HCT116 (cell line): ENCODE data around the gene CD109.

Source experiments
- EZH2 ChIP-seq: fragments of 200-600 bp; sonication (generic); IDR thresholded peaks from 2 replicates; pipeline ENCODE4 v1.6.1; 2017; ENCODE audit warnings: antibody characterized with exemption, mixed run types
- EZH2phosphoT487 ChIP-seq: fragments of 200-600 bp; IDR thresholded peaks from 2 replicates; pipeline ENCODE4 v1.6.1; 2018; ENCODE audit warnings: antibody characterized with exemption, borderline replicate concordance
- POLR2A ChIP-seq: IDR thresholded peaks from 2 replicates; pipeline ENCODE4 v1.7.0; 2011; ENCODE audit warnings: borderline replicate concordance; ENCODE audit not compliant: insufficient read depth, insufficient read length; ENCODE audit errors: extremely low read depth
- POLR2AphosphoS5 ChIP-seq: IDR thresholded peaks from 2 replicates; pipeline ENCODE4 v1.6.1; 2011; ENCODE audit warnings: mild to moderate bottlenecking, low read depth, low read length, moderate library complexity
- RAD21 ChIP-seq: IDR thresholded peaks from 2 replicates; pipeline ENCODE4 v1.6.1; 2012; ENCODE audit warnings: low read depth, mild to moderate bottlenecking
- SIN3A ChIP-seq: IDR thresholded peaks from 2 replicates; pipeline ENCODE4 v1.6.1; 2012; ENCODE audit warnings: low read depth
- TCF7L2 ChIP-seq: IDR thresholded peaks from 2 replicates; pipeline ENCODE4 v1.7.0; 2011; ENCODE audit warnings: borderline replicate concordance, inconsistent platforms; ENCODE audit not compliant: insufficient read depth, insufficient read length; ENCODE audit errors: extremely low read depth
- ZFX ChIP-seq: fragments of 450-650 bp; IDR thresholded peaks from 2 replicates; pipeline ENCODE4 v1.6.1; 2017
- ZNF274 ChIP-seq: fragments of 200-500 bp; sonication (Bioruptor generic); IDR thresholded peaks from 2 replicates; pipeline ENCODE4 v1.6.1; 2014; ENCODE audit warnings: mild to moderate bottlenecking, low read depth, low read length, inconsistent platforms
- TF ChIP-seq, protein P1 (sequence below): IDR thresholded peaks from 2 replicates; pipeline ENCODE4 v1.6.1; 2012; ENCODE audit warnings: low read depth
- TF ChIP-seq, protein P2 (sequence below), 3 experiments: fragments of 200-600 bp in 1 of 3; sonication (generic) in 1 of 3; IDR thresholded peaks in 2 of 3; conservative IDR thresholded peaks in 1 of 3; 2 replicates each; pipeline ENCODE4 v1.5.1; 2012 to 2017; ENCODE audit warnings: low read depth in 2 of 3, low read length in 2 of 3, antibody characterized with exemption in 1 of 3, borderline replicate concordance in 1 of 3, control low read depth in 1 of 3, mild to moderate bottlenecking in 1 of 3, mixed read lengths in 1 of 3, mixed run types in 1 of 3, moderate library complexity in 1 of 3; ENCODE audit not compliant: insufficient read depth in 1 of 3
- TF ChIP-seq, protein P3 (sequence below): IDR thresholded peaks from 2 replicates; pipeline ENCODE4 v1.6.1; 2012
- TF ChIP-seq, protein P4 (sequence below): IDR thresholded peaks from 2 replicates; pipeline ENCODE4 v1.6.1; 2012

DNA sequence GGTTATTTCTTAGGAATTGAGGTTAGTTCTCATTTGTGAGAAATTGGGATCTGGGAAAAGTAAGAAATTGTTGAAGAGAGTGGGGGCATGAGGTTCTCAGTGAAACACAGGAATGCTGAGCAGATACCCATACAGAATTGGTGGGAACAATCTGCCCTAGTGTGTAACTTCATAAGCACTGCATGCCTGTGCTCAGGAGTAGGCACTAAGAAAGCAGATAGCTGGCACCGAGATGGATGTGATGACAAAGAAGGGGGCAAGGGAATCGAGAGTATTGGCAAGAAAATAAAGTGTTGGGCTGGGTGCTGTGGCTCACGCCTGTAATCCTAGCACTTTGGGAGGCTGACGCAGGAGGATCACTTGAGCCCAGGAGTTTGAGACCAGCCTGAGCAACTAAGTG, 46.2 kb upstream of the CD109 start:
- TF ChIP-seq, protein P1, sequence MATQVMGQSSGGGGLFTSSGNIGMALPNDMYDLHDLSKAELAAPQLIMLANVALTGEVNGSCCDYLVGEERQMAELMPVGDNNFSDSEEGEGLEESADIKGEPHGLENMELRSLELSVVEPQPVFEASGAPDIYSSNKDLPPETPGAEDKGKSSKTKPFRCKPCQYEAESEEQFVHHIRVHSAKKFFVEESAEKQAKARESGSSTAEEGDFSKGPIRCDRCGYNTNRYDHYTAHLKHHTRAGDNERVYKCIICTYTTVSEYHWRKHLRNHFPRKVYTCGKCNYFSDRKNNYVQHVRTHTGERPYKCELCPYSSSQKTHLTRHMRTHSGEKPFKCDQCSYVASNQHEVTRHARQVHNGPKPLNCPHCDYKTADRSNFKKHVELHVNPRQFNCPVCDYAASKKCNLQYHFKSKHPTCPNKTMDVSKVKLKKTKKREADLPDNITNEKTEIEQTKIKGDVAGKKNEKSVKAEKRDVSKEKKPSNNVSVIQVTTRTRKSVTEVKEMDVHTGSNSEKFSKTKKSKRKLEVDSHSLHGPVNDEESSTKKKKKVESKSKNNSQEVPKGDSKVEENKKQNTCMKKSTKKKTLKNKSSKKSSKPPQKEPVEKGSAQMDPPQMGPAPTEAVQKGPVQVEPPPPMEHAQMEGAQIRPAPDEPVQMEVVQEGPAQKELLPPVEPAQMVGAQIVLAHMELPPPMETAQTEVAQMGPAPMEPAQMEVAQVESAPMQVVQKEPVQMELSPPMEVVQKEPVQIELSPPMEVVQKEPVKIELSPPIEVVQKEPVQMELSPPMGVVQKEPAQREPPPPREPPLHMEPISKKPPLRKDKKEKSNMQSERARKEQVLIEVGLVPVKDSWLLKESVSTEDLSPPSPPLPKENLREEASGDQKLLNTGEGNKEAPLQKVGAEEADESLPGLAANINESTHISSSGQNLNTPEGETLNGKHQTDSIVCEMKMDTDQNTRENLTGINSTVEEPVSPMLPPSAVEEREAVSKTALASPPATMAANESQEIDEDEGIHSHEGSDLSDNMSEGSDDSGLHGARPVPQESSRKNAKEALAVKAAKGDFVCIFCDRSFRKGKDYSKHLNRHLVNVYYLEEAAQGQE: no peak
- TF ChIP-seq, protein P2, sequence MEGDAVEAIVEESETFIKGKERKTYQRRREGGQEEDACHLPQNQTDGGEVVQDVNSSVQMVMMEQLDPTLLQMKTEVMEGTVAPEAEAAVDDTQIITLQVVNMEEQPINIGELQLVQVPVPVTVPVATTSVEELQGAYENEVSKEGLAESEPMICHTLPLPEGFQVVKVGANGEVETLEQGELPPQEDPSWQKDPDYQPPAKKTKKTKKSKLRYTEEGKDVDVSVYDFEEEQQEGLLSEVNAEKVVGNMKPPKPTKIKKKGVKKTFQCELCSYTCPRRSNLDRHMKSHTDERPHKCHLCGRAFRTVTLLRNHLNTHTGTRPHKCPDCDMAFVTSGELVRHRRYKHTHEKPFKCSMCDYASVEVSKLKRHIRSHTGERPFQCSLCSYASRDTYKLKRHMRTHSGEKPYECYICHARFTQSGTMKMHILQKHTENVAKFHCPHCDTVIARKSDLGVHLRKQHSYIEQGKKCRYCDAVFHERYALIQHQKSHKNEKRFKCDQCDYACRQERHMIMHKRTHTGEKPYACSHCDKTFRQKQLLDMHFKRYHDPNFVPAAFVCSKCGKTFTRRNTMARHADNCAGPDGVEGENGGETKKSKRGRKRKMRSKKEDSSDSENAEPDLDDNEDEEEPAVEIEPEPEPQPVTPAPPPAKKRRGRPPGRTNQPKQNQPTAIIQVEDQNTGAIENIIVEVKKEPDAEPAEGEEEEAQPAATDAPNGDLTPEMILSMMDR (IDR thresholded peaks at IDR 0.05 in 2 of 3, conservative IDR thresholded peaks at IDR 0.05 in 1 of 3; ENCODE audit: borderline replicate concordance in 1 of 3, insufficient read depth in 1 of 3, low read depth in 2 of 3, low read length in 2 of 3): no peak
- TF ChIP-seq SIN3A: no peak
- TF ChIP-seq POLR2A: no peak
- no peak for TF ChIP-seq EZH2
- TF ChIP-seq EZH2phosphoT487: no peak
- no peak for TF ChIP-seq POLR2AphosphoS5
- TF ChIP-seq, protein P3, sequence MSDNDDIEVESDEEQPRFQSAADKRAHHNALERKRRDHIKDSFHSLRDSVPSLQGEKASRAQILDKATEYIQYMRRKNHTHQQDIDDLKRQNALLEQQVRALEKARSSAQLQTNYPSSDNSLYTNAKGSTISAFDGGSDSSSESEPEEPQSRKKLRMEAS: no peak
- no peak for TF ChIP-seq RAD21
- TF ChIP-seq ZNF274: no peak
- no peak for TF ChIP-seq TCF7L2
- TF ChIP-seq, protein P4, sequence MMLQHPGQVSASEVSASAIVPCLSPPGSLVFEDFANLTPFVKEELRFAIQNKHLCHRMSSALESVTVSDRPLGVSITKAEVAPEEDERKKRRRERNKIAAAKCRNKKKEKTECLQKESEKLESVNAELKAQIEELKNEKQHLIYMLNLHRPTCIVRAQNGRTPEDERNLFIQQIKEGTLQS: no peak
- no peak for TF ChIP-seq ZFX
